NCI-H524 (cell line): ENCODE data around the gene PTEN.
"Not testable (repeated sequence)": the region's sequence is repeated elsewhere in the genome, so short reads cannot be mapped to it uniquely, and the experiment has no call there.

Source experiments
- DNase-seq, 2 experiments: peaks; one replicate each; lab custom pipeline; 2025; lab: John Stamatoyannopoulos, UW

The PTEN gene

GRCh38 chr10:87869773-87870551 lies 6.5 kb downstream of the PTEN start:
- no peak for DNase-seq

- no peak for DNase-seq
These were observed 9.4 kb downstream of the PTEN start for GRCh38 chr10:87872828-87873227.

GRCh38 chr10:87873656-87874055 lies 10.2 kb downstream of the PTEN start:
- DNase-seq = no peak

GRCh38 chr10:87875929-87876571 lies 12.6 kb downstream of the PTEN start:
- DNase-seq = no peak

- no peak for DNase-seq
These were observed 15.4 kb downstream of the PTEN start for GRCh38 chr10:87878664-87879459.

- no peak for DNase-seq
These were observed 16.9 kb downstream of the PTEN start for GRCh38 chr10:87880336-87880735.

GRCh38 chr10:87881373-87882059 lies 18.1 kb downstream of the PTEN start:
- not testable (repeated sequence) for DNase-seq

- DNase-seq = no peak
These were observed 19.3 kb downstream of the PTEN start for GRCh38 chr10:87882555-87883294.

GRCh38 chr10:87886635-87887034 lies 23.2 kb downstream of the PTEN start:
- no peak for DNase-seq

- DNase-seq = no peak
These were observed 23.7 kb downstream of the PTEN start for GRCh38 chr10:87887146-87887545.

- no peak for DNase-seq
These were observed 24.3 kb downstream of the PTEN start for GRCh38 chr10:87887548-87888289.

- no peak for DNase-seq
These were observed 32.0 kb downstream of the PTEN start for GRCh38 chr10:87895430-87895829.

GRCh38 chr10:87896216-87896615 lies 32.8 kb downstream of the PTEN start:
- no peak for DNase-seq

- DNase-seq = not testable (repeated sequence)
These were observed 34.5 kb downstream of the PTEN start for GRCh38 chr10:87897957-87898356.

GRCh38 chr10:87903396-87903795 lies 40.0 kb downstream of the PTEN start:
- DNase-seq = not testable (repeated sequence)

- DNase-seq = no peak
These were observed 49.9 kb downstream of the PTEN start for GRCh38 chr10:87913156-87913921.

- no peak for DNase-seq
These were observed 52.0 kb downstream of the PTEN start for GRCh38 chr10:87915406-87915805.

- no peak for DNase-seq
These were observed 52.6 kb downstream of the PTEN start for GRCh38 chr10:87915989-87916388.

GRCh38 chr10:87916515-87916914 lies 53.1 kb downstream of the PTEN start:
- no peak for DNase-seq
